Activated naive CD4-positive, alpha-beta T cell treated with Interleukin-2 at 50 U/mL for 16 hours (primary cell): ENCODE measurements around the gene PPM1D.
"Not testable (repeated sequence)": the region's sequence is repeated elsewhere in the genome, so short reads cannot be mapped to it uniquely, and the experiment has no call there.

Experiments used
- DNase-seq: peaks from one replicate; pipeline ENCODE4 v3.0.0-alpha.2; 2020

Gene PPM1D

GRCh38 chr17:60594734-60595133, 5.3 kb upstream of the PPM1D start:
- DNase-seq: no peak

DNA sequence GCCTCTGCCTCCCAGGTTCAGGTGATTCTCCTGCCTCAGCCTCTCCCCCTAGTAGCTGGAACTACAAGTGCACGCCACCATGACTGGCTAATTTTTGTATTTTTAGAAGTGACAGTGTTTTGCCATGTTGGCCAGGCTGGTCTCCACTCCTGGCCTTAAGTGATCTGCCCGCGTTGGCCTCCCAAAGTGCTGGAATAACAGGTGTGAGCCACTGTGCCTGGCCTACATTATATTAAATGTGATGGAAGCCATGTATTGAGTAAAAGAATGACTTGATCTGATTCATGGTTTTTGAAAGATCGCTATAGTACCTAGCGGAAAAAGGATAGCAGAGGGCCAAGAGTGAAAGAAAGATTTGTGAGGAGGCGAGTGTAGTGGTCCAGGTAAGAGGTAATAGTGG, 2.7 kb upstream of the PPM1D start:
- no peak for DNase-seq

GRCh38 chr17:60598001-60598736, 1.8 kb upstream of the PPM1D start:
- no peak for DNase-seq

DNA sequence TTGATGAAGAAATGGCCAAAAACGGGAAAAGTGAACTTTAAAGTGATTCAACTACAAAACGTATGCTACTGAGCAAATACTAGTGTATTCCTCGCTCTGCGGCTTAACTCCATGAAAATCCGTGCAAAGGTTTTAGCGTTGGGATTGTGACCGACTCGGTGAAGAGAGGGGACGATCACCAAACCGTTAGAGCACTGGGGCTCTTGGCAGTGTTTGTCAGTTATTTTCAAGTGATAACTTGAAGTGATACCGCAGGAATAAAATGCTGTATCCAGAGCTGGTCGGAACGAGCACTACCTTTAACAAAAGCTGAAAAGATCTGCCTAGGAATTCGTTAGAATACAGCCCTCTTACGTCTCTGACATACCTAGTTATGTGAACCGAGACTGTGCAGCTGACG, 773 bp upstream of the PPM1D start:
- no peak for DNase-seq

- DNase-seq: peak; percentile 74
These were observed 775 bp downstream of the PPM1D start for GRCh38 chr17:60600490-60601446.

DNA sequence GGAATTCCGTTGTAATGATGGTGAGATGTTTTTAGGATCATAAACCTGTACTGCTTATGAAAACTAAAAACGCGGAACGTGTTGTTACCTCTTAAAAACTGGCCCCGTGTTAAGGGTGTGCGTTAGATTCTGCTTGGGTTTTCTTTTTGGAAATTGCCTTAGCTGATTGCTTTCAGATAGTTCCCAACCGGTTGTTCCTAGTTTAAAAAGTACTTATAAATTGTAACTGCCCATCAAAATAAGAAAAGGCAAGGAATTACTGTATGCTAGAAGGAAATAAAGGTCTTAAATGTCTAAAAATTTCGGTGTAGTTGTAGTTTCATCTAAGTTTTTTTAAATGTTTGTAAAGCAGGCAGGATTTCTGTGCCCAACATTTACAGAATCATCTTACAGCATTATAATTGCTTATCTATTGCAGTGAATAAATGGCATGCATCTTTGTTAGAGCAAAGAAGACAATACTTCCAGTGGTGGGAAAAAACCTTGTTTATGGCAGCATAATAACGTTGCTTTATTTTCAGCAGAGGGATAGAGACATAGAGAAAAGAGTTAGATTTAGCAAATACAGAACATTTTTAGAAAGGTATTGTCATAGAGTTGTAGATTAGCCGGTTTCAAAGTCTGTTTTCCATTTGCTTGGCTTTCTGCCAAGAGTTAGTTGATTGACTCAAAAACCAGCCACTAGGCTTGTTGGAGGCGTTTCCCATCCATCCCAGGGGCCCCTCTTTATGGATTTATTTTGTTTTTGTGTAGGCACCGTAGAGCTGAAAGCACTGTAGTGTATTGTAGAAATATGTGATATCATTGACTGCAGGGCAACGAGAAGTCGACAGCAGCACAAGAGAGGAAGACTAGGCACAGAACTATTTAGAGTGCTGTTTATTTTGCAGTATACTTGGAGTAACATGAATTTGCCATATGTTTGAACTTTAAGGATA, 1.7 kb downstream of the PPM1D start:
- DNase-seq: peak; percentile 25

DNA sequence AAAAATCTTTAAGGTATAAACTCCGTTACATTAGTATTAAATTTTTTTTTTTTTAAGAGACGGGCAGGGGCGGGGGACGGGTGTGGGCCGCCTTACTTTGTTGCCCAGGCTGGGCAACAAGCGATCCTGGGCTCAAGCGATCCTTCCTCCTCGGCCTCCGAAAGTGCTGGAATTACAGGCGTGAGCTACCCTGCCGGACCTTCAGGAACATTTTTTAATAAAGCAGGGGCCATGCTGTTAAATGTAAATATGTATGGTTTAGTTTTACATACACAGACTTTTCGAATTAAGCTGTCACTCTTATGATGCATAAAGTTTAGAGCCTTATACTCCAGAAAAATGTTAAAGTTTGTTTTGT, 2.4 kb downstream of the PPM1D start:
- no peak for DNase-seq

- DNase-seq: no peak
These were observed 2.9 kb downstream of the PPM1D start for GRCh38 chr17:60602871-60603270.

DNA sequence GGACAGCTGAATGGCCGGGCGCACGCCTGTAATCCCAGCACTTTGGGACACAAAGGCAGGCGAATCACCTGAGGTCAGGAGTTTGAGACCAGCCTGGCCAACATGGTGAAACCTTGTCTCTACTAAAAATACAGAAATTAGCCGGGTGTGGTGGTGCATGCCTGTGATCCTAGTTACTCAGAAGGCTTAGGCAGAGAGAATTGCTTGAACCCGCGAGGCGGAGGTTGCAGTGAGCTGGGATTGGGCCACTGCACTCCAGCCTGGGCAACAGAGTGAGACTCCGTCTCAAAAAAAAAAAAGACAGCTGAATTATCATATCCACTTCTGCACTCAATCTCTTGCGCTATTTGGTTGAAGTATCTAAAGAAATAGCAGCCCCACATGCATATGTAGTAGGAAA, 3.5 kb downstream of the PPM1D start:
- DNase-seq: not testable (repeated sequence)

- no peak for DNase-seq
These were observed 4.8 kb downstream of the PPM1D start for GRCh38 chr17:60604686-60605334.

GRCh38 chr17:60606036-60606435, 6.0 kb downstream of the PPM1D start:
- DNase-seq: no peak

DNA sequence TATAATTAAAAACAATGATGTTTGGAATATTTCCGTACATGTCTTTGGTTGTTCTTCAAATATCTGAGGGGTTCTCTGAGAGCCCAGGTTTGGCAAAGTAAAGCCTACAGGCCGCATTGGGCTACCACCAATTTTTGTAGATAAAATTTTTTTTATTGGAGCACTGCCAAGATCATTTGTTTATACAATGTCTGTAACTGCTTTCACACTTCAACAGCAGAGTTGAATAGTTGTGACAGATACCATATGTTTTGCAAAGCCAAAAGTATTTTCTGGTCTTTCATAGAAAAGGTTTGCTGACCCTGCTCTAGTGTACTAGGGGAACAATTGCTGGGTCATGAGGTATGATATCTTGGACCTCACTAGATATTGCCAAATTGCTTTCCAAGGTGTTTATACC, 10.5 kb downstream of the PPM1D start:
- DNase-seq: no peak

- DNase-seq: not testable (repeated sequence)
These were observed 11.3 kb downstream of the PPM1D start for GRCh38 chr17:60611321-60611720.

DNA sequence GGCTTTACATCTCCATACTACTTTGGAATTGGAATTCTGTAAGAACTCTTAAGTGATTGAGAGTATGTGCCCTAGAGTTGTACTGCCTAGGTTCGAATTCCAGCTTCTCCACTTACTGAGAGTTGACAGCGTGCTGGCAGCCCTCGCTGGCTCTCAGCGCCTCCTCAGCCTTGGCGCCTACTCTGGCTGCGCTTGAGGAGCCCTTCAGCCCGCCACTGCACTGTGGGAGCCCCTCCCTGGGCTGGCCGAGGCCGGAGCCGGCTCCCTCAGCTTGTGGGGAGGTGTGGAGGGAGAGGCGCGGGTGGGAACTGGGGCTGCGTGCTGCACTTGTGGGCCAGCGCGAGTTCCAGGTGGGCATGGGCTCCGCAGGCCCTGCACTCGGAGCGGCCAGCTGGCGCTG, 13.3 kb downstream of the PPM1D start:
- DNase-seq: no peak

GRCh38 chr17:60613796-60614195, 13.8 kb downstream of the PPM1D start:
- not testable (repeated sequence) for DNase-seq

DNA sequence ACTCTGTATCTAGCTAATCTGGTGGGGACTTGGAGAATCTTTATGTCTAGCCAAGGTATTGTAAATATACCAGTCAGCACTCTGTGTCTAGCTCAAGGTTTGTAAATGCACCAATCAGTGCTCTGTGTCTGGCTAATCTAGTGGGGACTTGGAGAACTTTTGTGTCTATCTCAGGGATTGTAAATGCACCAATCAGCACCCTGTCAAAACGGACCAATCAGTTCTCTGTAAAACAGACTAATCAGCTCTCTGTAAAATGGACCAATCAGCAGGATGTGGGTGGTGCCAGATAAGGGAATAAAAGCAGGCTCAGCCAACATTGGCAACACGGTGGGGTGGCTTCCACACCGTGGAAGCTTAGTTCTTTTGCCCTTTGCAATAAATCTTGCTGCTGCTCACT, 14.3 kb downstream of the PPM1D start:
- not testable (repeated sequence) for DNase-seq

- no peak for DNase-seq
These were observed 15.1 kb downstream of the PPM1D start for GRCh38 chr17:60615108-60615507.

DNA sequence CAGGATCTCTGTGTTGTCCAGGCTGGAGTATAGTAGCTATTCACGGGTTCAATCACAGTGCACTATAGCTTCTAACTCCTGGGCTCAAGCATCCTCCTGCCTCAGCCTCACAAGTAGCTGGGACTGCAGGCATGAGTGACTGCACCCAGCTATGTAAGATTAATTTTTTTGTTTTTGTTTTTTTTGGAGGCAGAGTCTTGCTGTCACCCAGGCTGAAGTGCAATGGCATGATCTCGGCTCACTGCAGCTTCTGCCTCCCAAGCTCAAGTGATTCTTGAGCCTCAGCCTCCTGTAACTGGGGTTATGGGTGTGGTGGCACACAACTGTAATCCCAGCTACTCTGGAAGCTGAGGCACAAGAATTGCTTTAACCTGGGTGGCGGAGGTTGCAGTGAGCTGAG, 15.8 kb downstream of the PPM1D start:
- no peak for DNase-seq

DNA sequence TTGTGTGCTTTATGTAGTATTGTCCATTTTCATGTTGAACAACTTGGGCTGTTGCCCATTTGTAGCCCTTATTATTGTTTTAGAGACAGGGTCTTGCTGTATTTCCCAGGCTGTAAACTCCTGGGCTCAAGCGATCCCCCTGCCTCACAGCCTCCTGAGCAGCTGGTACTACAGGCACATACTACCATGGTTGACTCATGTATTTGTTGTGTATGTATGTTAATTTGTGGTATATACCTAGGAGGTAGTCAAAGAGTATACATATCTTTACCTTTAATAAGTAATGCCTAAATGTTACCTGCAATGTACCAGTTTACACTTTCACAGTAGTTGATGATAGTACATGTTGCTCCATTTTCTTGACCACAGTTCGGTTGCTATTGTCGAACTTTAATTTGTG, 18.1 kb downstream of the PPM1D start:
- no peak for DNase-seq

DNA sequence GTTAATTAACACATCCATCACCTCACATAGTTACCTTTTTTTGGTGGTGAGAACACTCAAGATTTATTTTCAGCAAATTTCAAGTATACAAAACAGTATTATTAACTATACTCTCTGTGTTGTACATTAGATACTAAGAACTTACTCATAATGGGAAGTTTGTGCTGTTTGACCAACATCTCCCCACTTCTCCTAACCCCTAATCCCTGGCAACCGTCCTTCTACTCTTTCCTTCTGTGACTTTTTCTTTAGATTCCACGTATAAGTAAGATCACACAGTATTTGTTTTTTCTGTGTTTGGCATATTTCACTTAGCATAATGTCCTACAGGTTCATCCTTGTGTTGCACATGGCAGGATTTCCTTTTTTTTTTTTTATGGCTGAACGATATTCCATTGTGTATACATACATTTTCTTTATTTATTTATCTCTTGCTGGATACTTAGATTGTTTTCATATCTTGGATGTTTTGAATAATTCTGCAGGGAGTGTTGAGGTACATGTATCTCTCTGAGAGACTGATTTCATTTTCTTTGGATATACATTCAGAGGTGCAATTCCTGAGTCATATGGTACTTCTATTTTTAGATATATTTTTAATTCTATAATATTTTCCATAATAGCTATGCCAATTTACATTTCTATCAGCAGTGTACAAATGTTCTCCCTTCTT, 19.0 kb downstream of the PPM1D start:
- no peak for DNase-seq

DNA sequence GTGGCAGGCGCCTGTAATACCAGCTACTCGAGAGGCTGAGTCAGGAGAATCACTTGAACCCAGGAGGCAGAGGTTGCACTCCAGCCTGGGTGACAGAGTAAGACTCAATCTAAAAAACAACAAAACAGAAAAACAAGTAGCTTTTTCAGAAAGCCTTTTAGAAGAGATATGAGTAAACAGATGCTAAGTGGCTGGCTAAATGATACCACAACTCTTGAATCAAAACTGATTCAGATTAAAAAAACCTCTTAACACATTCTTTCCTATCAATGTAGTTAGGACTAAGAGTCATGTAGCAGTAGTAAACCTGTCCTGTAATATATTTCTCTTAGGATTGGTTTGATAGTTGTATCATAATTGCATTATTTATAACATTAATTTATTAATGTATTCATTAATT, 23.0 kb downstream of the PPM1D start:
- DNase-seq: no peak

DNA sequence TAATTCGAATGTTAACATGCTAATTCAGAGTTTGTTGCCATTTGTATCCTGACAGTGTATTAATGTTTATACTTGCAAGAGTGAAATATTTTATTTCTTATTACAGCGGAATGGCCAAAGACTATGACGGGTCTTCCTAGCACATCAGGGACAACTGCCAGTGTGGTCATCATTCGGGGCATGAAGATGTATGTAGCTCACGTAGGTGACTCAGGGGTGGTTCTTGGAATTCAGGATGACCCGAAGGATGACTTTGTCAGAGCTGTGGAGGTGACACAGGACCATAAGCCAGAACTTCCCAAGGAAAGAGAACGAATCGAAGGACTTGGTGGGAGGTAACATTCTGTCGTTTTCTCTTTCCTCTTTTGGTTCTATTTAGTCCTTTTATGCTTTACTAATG, 23.4 kb downstream of the PPM1D start:
- DNase-seq: no peak
